H9 (cell line): ENCODE measurements around the gene LRP5. TPM values are rescaled to one million over a fixed set of nuclear protein-coding genes. Genes with fewer than 3 reads are reported as not detected.

ENCODE experiments used
- DNase-seq: peaks from one replicate; pipeline ENCODE4 v3.0.0-alpha.2; 2017
- H2AFZ ChIP-seq: one replicate; pipeline ENCODE4 v1.6.1; 2013; ENCODE audit warnings: mild to moderate bottlenecking, low read length, control low read depth, moderate library complexity
- H2AK5ac ChIP-seq: 2 replicates; pipeline ENCODE4 v1.6.1; 2013; ENCODE audit warnings: low read length, control low read depth, mixed read lengths; ENCODE audit not compliant: insufficient read length
- H2BK120ac ChIP-seq: one replicate; pipeline ENCODE4 v1.6.1; 2013; ENCODE audit warnings: low read depth, mild to moderate bottlenecking, low read length, control low read depth, inconsistent platforms; ENCODE audit not compliant: poor library complexity, severe bottlenecking
- H2BK12ac ChIP-seq: 2 replicates; pipeline ENCODE4 v1.6.1; 2013; ENCODE audit warnings: low read length, control low read depth, mixed read lengths, low read depth; ENCODE audit not compliant: insufficient read length
- H2BK15ac ChIP-seq: 2 replicates; pipeline ENCODE4 v1.6.1; 2013; ENCODE audit warnings: low read depth, low read length, control low read depth
- H2BK20ac ChIP-seq: one replicate; pipeline ENCODE4 v1.6.1; 2013; ENCODE audit warnings: low read depth, mild to moderate bottlenecking, low read length, control low read depth, inconsistent platforms; ENCODE audit not compliant: poor library complexity, severe bottlenecking
- H2BK5ac ChIP-seq: 2 replicates; pipeline ENCODE4 v1.6.1; 2013; ENCODE audit warnings: low read length, control low read depth, mixed read lengths; ENCODE audit not compliant: insufficient read length
- H3K14ac ChIP-seq: 2 replicates; pipeline ENCODE4 v1.6.1; 2013; ENCODE audit warnings: low read length, control low read depth; ENCODE audit not compliant: insufficient read depth
- H3K18ac ChIP-seq: 2 replicates; pipeline ENCODE4 v1.6.1; 2013; ENCODE audit warnings: low read depth, mild to moderate bottlenecking, mixed read lengths, low read length, control low read depth; ENCODE audit not compliant: insufficient read length
- H3K23ac ChIP-seq: 2 replicates; pipeline ENCODE4 v1.6.1; 2013; ENCODE audit warnings: low read length, control low read depth, mixed read lengths, low read depth; ENCODE audit not compliant: insufficient read length
- H3K23me2 ChIP-seq: 2 replicates; pipeline ENCODE4 v1.6.1; 2013; ENCODE audit warnings: low read depth, mild to moderate bottlenecking, mixed read lengths, low read length, control low read depth; ENCODE audit not compliant: insufficient read length, poor library complexity, severe bottlenecking
- H3K27ac ChIP-seq: 2 replicates; pipeline ENCODE4 v1.5.1; 2013; ENCODE audit warnings: low read length, control low read depth, mixed read lengths, low read depth; ENCODE audit not compliant: insufficient read length
- H3K27me3 ChIP-seq: 2 replicates; pipeline ENCODE4 v1.6.1; 2013; ENCODE audit warnings: low read length, control low read depth, inconsistent platforms; ENCODE audit not compliant: insufficient read depth
- H3K4ac ChIP-seq: 2 replicates; pipeline ENCODE4 v1.6.1; 2013; ENCODE audit warnings: low read depth, mild to moderate bottlenecking, control low read depth, inconsistent platforms, low read length, moderate library complexity
- H3K4me1 ChIP-seq: 2 replicates; pipeline ENCODE4 v1.6.1; 2013; ENCODE audit warnings: low read length, control low read depth, inconsistent platforms; ENCODE audit not compliant: insufficient read depth
- H3K4me2 ChIP-seq: 2 replicates; pipeline ENCODE4 v1.6.1; 2013; ENCODE audit warnings: low read length, control low read depth, mixed read lengths; ENCODE audit not compliant: insufficient read length, insufficient read depth
- H3K56ac ChIP-seq: 2 replicates; pipeline ENCODE4 v1.6.1; 2013; ENCODE audit warnings: low read depth, mild to moderate bottlenecking, mixed read lengths, low read length, control low read depth; ENCODE audit not compliant: insufficient read length
- H3K79me1 ChIP-seq: 2 replicates; pipeline ENCODE4 v1.6.1; 2013; ENCODE audit warnings: low read depth, mild to moderate bottlenecking, moderate library complexity, low read length, control low read depth, inconsistent platforms; ENCODE audit not compliant: insufficient read depth, poor library complexity, severe bottlenecking
- H3K79me2 ChIP-seq: 2 replicates; pipeline ENCODE4 v1.6.1; 2013; ENCODE audit warnings: low read length, control low read depth, inconsistent platforms; ENCODE audit not compliant: insufficient read depth
- H3K9ac ChIP-seq: 2 replicates; pipeline ENCODE4 v1.6.1; 2013; ENCODE audit warnings: low read length, control low read depth, mixed read lengths; ENCODE audit not compliant: insufficient read length; ENCODE audit errors: extremely low read depth
- H3K9me3 ChIP-seq: one replicate; pipeline ENCODE4 v1.6.1; 2013; ENCODE audit warnings: low read depth, low read length, inconsistent platforms; ENCODE audit not compliant: control insufficient read depth
- H3T11ph ChIP-seq: one replicate; pipeline ENCODE4 v1.6.1; 2013; ENCODE audit warnings: mild to moderate bottlenecking, low read length, control low read depth, inconsistent platforms
- H4K20me1 ChIP-seq: one replicate; pipeline ENCODE4 v1.6.1; 2013; ENCODE audit not compliant: control insufficient read depth, insufficient read length, insufficient read depth
- H4K5ac ChIP-seq: 2 replicates; pipeline ENCODE4 v1.6.1; 2013; ENCODE audit warnings: low read depth, mild to moderate bottlenecking, mixed read lengths, low read length, control low read depth; ENCODE audit not compliant: insufficient read length
- H4K8ac ChIP-seq: replicated peaks from 2 replicates; pipeline ENCODE4 v1.6.1; 2013; ENCODE audit warnings: low read length, control low read depth, mixed read lengths, low read depth; ENCODE audit not compliant: insufficient read length
- H4K91ac ChIP-seq: 2 replicates; pipeline ENCODE4 v1.6.1; 2013; ENCODE audit warnings: low read depth, mild to moderate bottlenecking, moderate library complexity, mixed read lengths, low read length, control low read depth; ENCODE audit not compliant: insufficient read length
- H3K27ac Mint-ChIP-seq, 3 experiments: 2 replicates in 2 of 3; 3 replicates in 1 of 3; pipeline ENCODE4 v1.8.0; 2020 to 2021; ENCODE audit warnings: mixed read lengths in 3 of 3, mild to moderate bottlenecking in 1 of 3, moderate library complexity in 1 of 3
- H3K27me3 Mint-ChIP-seq: 2 replicates; pipeline ENCODE4 v1.8.0; 2021; ENCODE audit warnings: low read depth, mild to moderate bottlenecking, moderate library complexity, mixed read lengths
- H3K36me3 Mint-ChIP-seq, 3 experiments: 2 replicates in 2 of 3; 3 replicates in 1 of 3; pipeline ENCODE4 v1.8.0; 2020 to 2021; ENCODE audit warnings: low read depth in 3 of 3, mixed read lengths in 3 of 3; ENCODE audit not compliant: insufficient read depth in 1 of 3
- H3K4me1 Mint-ChIP-seq, 2 experiments: 2 replicates each; pipeline ENCODE4 v1.8.0; 2020; ENCODE audit warnings: mixed read lengths in 2 of 2
- H3K4me3 Mint-ChIP-seq, 2 experiments: 2 replicates in 1 of 2; 3 replicates in 1 of 2; pipeline ENCODE4 v1.8.0; 2020 to 2021; ENCODE audit warnings: mild to moderate bottlenecking in 2 of 2, mixed read lengths in 2 of 2, moderate library complexity in 1 of 2
- H3K9me3 Mint-ChIP-seq, 2 experiments: 2 replicates in 1 of 2; 3 replicates in 1 of 2; pipeline ENCODE4 v1.8.0; 2020; ENCODE audit warnings: mild to moderate bottlenecking in 2 of 2, mixed read lengths in 2 of 2, moderate library complexity in 1 of 2
- WGBS: extraction: QIAGEN DNeasy Blood & Tissue Kit; methylation state at CpG from one replicate; pipeline ENCODE4 v1.1.7; 2013; ENCODE audit warnings: missing lambda C conversion rate, low lambda C conversion rate, mixed read lengths; ENCODE audit not compliant: insufficient read length; ENCODE audit errors: extremely low coverage; 5-methylcytosine and 5-hydroxymethylcytosine counted together
- total RNA-seq: library from RNA; stranded (reverse); gene quantifications from 2 replicates; pipeline ENCODE4 v1.2.1, GENCODE V29; 2021
- TF ChIP-seq, protein P1 (sequence below): fragments of 200-600 bp; sonication (generic); conservative IDR thresholded peaks from 3 replicates; pipeline ENCODE4 v1.8.0; 2021; ENCODE audit warnings: antibody characterized with exemption, mild to moderate bottlenecking

The LRP5 gene
- total RNA-seq, 1 experiment from 2014 or later, result 38.4 TPM

GRCh38 chr11:68431984-68432645, 119.7 kb downstream of the LRP5 start:
- H3K79me1 ChIP-seq, result no peaks in the 10 kb centered on the region
- Mint-ChIP-seq H3K4me3 (no peak overlapping the region), H3K36me3 (peaks cover 24 to 41% (median 33%) of the 10 kb centered on the region in 3 experiments), H3K9me3 (peaks cover 13 to 15% of the 10 kb centered on the region in 2 experiments), H3K27ac (peak overlapping the region in 2 of 3 experiments; percentile 62 to 83; a peak in 2 of 7 replicates), H3K4me1 (0 out of 4 replicates have a peak, but pooled peaks cover 0 to 2% of the 10 kb centered on the region in 2 experiments), H3K27me3 (no peaks in the 10 kb centered on the region)
- no peak overlapping the region for H4K91ac ChIP-seq
- H3K9ac ChIP-seq, result no peak overlapping the region
- H4K20me1 ChIP-seq, result no peaks in the 10 kb centered on the region
- no peak overlapping the region for H2BK120ac ChIP-seq
- H3K56ac ChIP-seq, result no peak overlapping the region
- no peak overlapping the region for H3K4me2 ChIP-seq
- H3K4ac ChIP-seq, result no peak overlapping the region
- no peaks in the 10 kb centered on the region for H3K79me2 ChIP-seq
- no peaks in the 10 kb centered on the region for H3K23me2 ChIP-seq
- TF ChIP-seq, protein P1, sequence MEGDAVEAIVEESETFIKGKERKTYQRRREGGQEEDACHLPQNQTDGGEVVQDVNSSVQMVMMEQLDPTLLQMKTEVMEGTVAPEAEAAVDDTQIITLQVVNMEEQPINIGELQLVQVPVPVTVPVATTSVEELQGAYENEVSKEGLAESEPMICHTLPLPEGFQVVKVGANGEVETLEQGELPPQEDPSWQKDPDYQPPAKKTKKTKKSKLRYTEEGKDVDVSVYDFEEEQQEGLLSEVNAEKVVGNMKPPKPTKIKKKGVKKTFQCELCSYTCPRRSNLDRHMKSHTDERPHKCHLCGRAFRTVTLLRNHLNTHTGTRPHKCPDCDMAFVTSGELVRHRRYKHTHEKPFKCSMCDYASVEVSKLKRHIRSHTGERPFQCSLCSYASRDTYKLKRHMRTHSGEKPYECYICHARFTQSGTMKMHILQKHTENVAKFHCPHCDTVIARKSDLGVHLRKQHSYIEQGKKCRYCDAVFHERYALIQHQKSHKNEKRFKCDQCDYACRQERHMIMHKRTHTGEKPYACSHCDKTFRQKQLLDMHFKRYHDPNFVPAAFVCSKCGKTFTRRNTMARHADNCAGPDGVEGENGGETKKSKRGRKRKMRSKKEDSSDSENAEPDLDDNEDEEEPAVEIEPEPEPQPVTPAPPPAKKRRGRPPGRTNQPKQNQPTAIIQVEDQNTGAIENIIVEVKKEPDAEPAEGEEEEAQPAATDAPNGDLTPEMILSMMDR, result no peak
- WGBS, result no CpG with 5 or more reads among the region's 24 CpGs
- H2BK20ac ChIP-seq, result no peak overlapping the region
- no peak overlapping the region for H2BK5ac ChIP-seq
- no peak overlapping the region for H3K23ac ChIP-seq
- H2BK12ac ChIP-seq, result no peak overlapping the region
- H3K9me3 ChIP-seq, result peaks cover 10% of the 10 kb centered on the region
- H3K18ac ChIP-seq, result no peak overlapping the region
- no peak for DNase-seq
- no peaks in the 10 kb centered on the region for H3K4me1 ChIP-seq
- H3T11ph ChIP-seq, result no peak overlapping the region
- H2AK5ac ChIP-seq, result no peak overlapping the region
- no peaks in the 10 kb centered on the region for H3K27me3 ChIP-seq
- H3K14ac ChIP-seq, result no peak overlapping the region; the same call in 1 of the 2 replicates
- H4K8ac ChIP-seq, result no peak overlapping the region
- H3K27ac ChIP-seq, result no peak overlapping the region
- no peak overlapping the region for H2AFZ ChIP-seq
- no peak overlapping the region for H2BK15ac ChIP-seq
- no peak overlapping the region for H4K5ac ChIP-seq
